Measurements from ENCODE around the gene SOBP. TPM values are rescaled to one million over a fixed set of nuclear protein-coding genes. Genes with fewer than 3 reads are reported as not detected.
"Not testable (repeated sequence)": the region's sequence is repeated elsewhere in the genome, so short reads cannot be mapped to it uniquely, and the experiment has no call there.

Gene SOBP
- total RNA-seq, 4 donors from 2014 or later: 3.8 to 32.5 (median 19.4) TPM

DNA sequence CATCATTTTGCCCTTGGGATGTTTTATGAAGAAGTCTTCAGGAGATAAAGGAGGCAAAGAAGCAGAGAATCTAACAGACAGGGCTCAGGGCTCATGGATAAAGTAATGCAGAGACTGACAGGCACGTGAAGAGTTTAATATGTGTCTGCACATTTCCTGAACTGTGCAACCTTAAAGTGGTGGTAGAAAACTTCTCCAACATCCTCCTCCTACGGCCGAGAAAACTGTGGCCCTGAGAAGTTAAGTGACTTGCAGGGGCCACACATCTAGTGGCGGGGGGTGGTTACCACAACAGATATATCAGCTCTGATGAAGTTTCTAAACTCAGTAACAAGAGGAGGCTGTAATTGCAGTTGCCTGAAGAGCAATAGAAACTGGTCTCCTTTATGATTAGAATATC is 61.0 kb downstream of the SOBP start:
- Histone ChIP-seq H3K36me3 (no peaks in the 10 kb centered on the region), H3K9me3 (no peaks in the 10 kb centered on the region), H3K27ac (no peak overlapping the region), H3K4me3 (no peak overlapping the region), H3K27me3 (no peaks in the 10 kb centered on the region), H3K4me1 (no peaks in the 10 kb centered on the region)
- DNase-seq: no peak
- ATAC-seq: no peak
- in situ Hi-C loops (cut with MboI; ENCODE audit: low sequenced_read_pairs in 4 of 4) (no loop called here), intact Hi-C loops (cut with DNase I; ENCODE audit: low total_unique reads) (no loop called here)
- TF ChIP-seq, protein P1, sequence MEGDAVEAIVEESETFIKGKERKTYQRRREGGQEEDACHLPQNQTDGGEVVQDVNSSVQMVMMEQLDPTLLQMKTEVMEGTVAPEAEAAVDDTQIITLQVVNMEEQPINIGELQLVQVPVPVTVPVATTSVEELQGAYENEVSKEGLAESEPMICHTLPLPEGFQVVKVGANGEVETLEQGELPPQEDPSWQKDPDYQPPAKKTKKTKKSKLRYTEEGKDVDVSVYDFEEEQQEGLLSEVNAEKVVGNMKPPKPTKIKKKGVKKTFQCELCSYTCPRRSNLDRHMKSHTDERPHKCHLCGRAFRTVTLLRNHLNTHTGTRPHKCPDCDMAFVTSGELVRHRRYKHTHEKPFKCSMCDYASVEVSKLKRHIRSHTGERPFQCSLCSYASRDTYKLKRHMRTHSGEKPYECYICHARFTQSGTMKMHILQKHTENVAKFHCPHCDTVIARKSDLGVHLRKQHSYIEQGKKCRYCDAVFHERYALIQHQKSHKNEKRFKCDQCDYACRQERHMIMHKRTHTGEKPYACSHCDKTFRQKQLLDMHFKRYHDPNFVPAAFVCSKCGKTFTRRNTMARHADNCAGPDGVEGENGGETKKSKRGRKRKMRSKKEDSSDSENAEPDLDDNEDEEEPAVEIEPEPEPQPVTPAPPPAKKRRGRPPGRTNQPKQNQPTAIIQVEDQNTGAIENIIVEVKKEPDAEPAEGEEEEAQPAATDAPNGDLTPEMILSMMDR (IDR thresholded peaks at IDR 0.05 in 4 of 5, conservative IDR thresholded peaks at IDR 0.05 in 1 of 5): no peak
- TF ChIP-seq POLR2A (IDR thresholded peaks at IDR 0.05): no peak

DNA sequence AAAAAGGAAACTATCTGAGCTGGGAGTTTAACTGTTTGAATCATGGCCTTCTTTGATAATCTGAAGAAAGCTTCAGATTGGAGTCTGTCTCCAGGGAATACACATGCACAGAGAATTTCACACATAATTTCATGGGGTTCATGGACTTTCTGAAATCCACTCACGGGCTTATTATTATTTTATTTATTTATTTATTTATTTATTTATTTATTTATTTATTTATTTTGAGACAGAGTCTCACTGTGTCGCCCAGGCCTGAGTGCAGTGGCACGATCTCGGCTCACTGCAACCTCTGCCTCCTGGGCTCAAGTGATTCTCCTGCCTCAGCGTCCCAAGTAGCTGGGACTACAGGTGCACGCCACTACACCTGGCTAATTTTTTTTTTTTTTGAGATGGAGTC is 63.2 kb downstream of the SOBP start:
- H3K4me1 ChIP-seq; in situ Hi-C loops (cut with MboI; ENCODE audit: low sequenced_read_pairs in 4 of 4); H3K4me3 ChIP-seq; intact Hi-C loops (cut with DNase I; ENCODE audit: low total_unique reads); ATAC-seq; H3K27ac ChIP-seq; H3K27me3 ChIP-seq; H3K36me3 ChIP-seq; H3K9me3 ChIP-seq; DNase-seq: not testable (repeated sequence)

DNA sequence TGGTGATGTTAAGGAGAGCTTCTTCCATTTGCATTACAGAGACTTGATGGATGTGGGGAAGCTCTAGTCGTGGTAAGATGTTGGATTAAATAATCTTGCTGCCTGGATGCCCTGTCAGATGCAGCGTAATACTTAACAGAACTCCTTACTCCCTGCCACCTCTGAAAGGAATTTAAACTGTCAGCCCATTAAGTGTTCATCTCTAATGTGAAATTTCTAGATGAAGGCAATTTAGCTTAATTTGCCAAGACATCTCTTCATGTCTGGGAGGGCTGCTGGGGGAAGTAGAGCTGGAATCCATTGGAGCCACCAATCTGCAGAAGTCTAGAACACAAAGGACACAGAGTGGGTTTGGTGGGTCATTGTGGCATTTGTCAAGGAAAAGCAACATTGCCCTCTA is 64.4 kb downstream of the SOBP start:
- H3K9me3 ChIP-seq: no peaks in the 10 kb centered on the region
- ATAC-seq (no peak), DNase-seq (no peak)
- no peak overlapping the region for H3K27ac ChIP-seq
- no peaks in the 10 kb centered on the region for H3K4me1 ChIP-seq
- intact Hi-C loops (cut with DNase I; ENCODE audit: low total_unique reads) (no loop called here), in situ Hi-C loops (cut with MboI; ENCODE audit: low sequenced_read_pairs in 4 of 4) (no loop called here)
- H3K36me3 ChIP-seq: no peaks in the 10 kb centered on the region
- TF ChIP-seq, protein P1 (IDR thresholded peaks at IDR 0.05 in 4 of 5, conservative IDR thresholded peaks at IDR 0.05 in 1 of 5): no peak
- no peak for TF ChIP-seq POLR2A (IDR thresholded peaks at IDR 0.05)
- H3K4me3 ChIP-seq: no peak overlapping the region
- no peaks in the 10 kb centered on the region for H3K27me3 ChIP-seq

DNA sequence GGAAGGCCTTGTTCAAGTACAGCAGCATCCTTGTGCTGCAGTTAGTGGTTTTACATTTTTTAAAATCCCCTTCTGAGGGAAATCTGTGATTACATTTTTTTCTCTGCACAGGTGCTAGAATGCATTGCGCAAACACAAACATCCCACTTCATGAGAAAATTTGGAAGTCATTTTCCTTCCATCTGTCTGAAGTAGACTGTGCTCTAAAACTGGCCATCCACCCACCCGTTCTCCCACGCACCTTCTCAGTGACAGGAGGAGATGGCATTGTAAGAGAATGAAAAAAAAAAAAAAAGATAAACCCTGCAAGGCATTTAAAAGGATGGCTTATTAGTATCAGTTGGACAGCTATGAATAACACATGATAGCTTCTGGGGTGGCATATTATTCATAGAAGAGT is 65.0 kb downstream of the SOBP start:
- no peaks in the 10 kb centered on the region for H3K4me1 ChIP-seq
- no peaks in the 10 kb centered on the region for H3K27me3 ChIP-seq
- H3K9me3 ChIP-seq: no peaks in the 10 kb centered on the region
- TF ChIP-seq, protein P1 (IDR thresholded peaks at IDR 0.05 in 4 of 5, conservative IDR thresholded peaks at IDR 0.05 in 1 of 5): no peak
- TF ChIP-seq POLR2A (IDR thresholded peaks at IDR 0.05): no peak
- intact Hi-C loops (cut with DNase I; ENCODE audit: low total_unique reads): no loop called here
- no peak overlapping the region for H3K27ac ChIP-seq
- no peak overlapping the region for H3K4me3 ChIP-seq
- in situ Hi-C loops (cut with MboI; ENCODE audit: low sequenced_read_pairs in 4 of 4): no loop called here
- no peaks in the 10 kb centered on the region for H3K36me3 ChIP-seq
- no peak for DNase-seq
- no peak for ATAC-seq

DNA sequence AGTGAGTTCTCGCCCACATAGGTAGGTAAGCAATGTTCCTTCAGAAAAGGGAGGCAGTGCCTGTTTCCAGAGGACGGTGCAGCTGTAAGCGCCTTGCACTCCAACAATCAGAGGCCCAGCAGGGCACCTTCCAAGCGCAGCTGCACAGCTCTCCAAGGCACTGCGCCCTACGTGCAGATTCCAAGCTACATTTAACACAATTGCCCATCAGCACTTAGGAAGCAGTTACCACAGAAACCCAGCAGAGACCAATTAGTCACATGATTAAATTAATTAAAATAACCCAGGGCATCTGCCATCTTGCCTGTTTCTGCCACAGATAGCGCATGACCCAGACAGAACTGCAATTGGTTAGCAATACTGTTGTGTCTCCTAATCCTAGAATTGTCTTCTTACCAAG is 65.5 kb downstream of the SOBP start:
- H3K4me3 ChIP-seq: no peak overlapping the region
- TF ChIP-seq POLR2A (IDR thresholded peaks at IDR 0.05): no peak
- TF ChIP-seq, protein P1 (IDR thresholded peaks at IDR 0.05 in 4 of 5, conservative IDR thresholded peaks at IDR 0.05 in 1 of 5): no peak
- H3K4me1 ChIP-seq: no peaks in the 10 kb centered on the region
- no peaks in the 10 kb centered on the region for H3K36me3 ChIP-seq
- H3K27ac ChIP-seq: no peak overlapping the region
- no peaks in the 10 kb centered on the region for H3K9me3 ChIP-seq
- in situ Hi-C loops (cut with MboI; ENCODE audit: low sequenced_read_pairs in 4 of 4) (no loop called here), intact Hi-C loops (cut with DNase I; ENCODE audit: low total_unique reads) (no loop called here)
- no peak for ATAC-seq
- no peaks in the 10 kb centered on the region for H3K27me3 ChIP-seq
- DNase-seq: no peak

All from gastrocnemius medialis (tissue), 4 donors.